Left lung (tissue), 10 donors: ENCODE results near the gene PALM. TPM values are rescaled to one million over a fixed set of nuclear protein-coding genes. Genes with fewer than 3 reads are reported as not detected.

Experiments
- ATAC-seq: fragments of 200-7000 bp; cut with Tn5 transposase; one replicate; pipeline ENCODE4 v1.9.1; 2020; ENCODE audit warnings: moderate library complexity
- DNase-seq, 4 donors: peaks; one replicate each; pipeline ENCODE4 v3.0.0-alpha.2; 2013 to 2020
- H3K27ac ChIP-seq, 2 donors: fragments of 200-600 bp; sonication (generic) in 1 of 2; one replicate each; pipeline versions ENCODE4 v1.5.0 to v1.8.0; 2020 to 2021
- H3K27me3 ChIP-seq, 2 donors: fragments of 200-600 bp; sonication (generic) in 1 of 2; one replicate each; pipeline versions ENCODE4 v1.5.0 to v1.8.0; 2020 to 2021
- H3K36me3 ChIP-seq, 2 donors: fragments of 200-600 bp; sonication (generic) in 1 of 2; one replicate each; pipeline versions ENCODE4 v1.5.0 to v1.8.0; 2020 to 2021
- H3K4me1 ChIP-seq, 2 donors: fragments of 200-600 bp; one replicate each; pipeline ENCODE4 v1.8.0; 2021
- H3K4me3 ChIP-seq, 2 donors: fragments of 200-600 bp; sonication (generic) in 1 of 2; one replicate each; pipeline versions ENCODE4 v1.5.0 to v1.8.0; 2020 to 2021; ENCODE audit warnings: mild to moderate bottlenecking in 1 of 2
- H3K9me3 ChIP-seq, 2 donors: fragments of 200-600 bp; sonication (generic) in 1 of 2; one replicate each; pipeline versions ENCODE4 v1.5.0 to v1.8.0; 2020 to 2021
- intact Hi-C, 2 donors: fragments of 100-400 bp; cut with DNase I; formaldehyde crosslinking; loops; one replicate each; pipeline versions ENCODE4 v1.11.2 to v1.14.2; 2022
- polyA plus RNA-seq, 6 donors: library from polyadenylated mRNA; unstranded; fragments of 120-200 nt; gene quantifications; one replicate each; pipeline ENCODE4 v1.2.1, GENCODE V29; 2013; ENCODE audit not compliant: insufficient read length in 6 of 6
- total RNA-seq, 2 donors: library from RNA; stranded (reverse); fragmentation: NEBNext Ultra II Directional; extraction: Animal tissue kit (Norgen Biotek cat#: 25700); gene quantifications; one replicate each; pipeline ENCODE4 v1.2.1, GENCODE V29; 2021
- TF ChIP-seq, protein P1 (sequence below), 2 donors: fragments of 200-600 bp; sonication (generic) in 1 of 2; IDR thresholded peaks; one replicate each; pipeline versions ENCODE4 v1.5.0 to v1.8.0; 2021; ENCODE audit warnings: antibody characterized with exemption in 2 of 2
- donor health status: DM: no; HTN: yes; CAD: no.
- donor health status: DM: no; HTN: no; CAD: no.

The PALM gene
- total and polyA plus RNA-seq, 8 donors: 30.2 to 59.7 (median 39.8) TPM

GRCh38 chr19:677601-678436 lies 30.9 kb upstream of the PALM start:
- TF ChIP-seq, protein P1, sequence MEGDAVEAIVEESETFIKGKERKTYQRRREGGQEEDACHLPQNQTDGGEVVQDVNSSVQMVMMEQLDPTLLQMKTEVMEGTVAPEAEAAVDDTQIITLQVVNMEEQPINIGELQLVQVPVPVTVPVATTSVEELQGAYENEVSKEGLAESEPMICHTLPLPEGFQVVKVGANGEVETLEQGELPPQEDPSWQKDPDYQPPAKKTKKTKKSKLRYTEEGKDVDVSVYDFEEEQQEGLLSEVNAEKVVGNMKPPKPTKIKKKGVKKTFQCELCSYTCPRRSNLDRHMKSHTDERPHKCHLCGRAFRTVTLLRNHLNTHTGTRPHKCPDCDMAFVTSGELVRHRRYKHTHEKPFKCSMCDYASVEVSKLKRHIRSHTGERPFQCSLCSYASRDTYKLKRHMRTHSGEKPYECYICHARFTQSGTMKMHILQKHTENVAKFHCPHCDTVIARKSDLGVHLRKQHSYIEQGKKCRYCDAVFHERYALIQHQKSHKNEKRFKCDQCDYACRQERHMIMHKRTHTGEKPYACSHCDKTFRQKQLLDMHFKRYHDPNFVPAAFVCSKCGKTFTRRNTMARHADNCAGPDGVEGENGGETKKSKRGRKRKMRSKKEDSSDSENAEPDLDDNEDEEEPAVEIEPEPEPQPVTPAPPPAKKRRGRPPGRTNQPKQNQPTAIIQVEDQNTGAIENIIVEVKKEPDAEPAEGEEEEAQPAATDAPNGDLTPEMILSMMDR (IDR thresholded peaks at IDR 0.05): no peak
- Histone ChIP-seq H3K27me3 (peaks cover 0 to 40% of the 10 kb centered on the region in 2 donors), H3K27ac (peak overlapping the region; percentile 74 to 90), H3K9me3 (no peaks in the 10 kb centered on the region), H3K4me3 (peak overlapping the region; percentile 9 to 60), H3K36me3 (no peaks in the 10 kb centered on the region), H3K4me1 (peaks cover 11 to 59% of the 10 kb centered on the region in 2 donors)
- intact Hi-C loops: no loop called here
- ATAC-seq (peak; percentile 0), DNase-seq (no peak)

- Histone ChIP-seq H3K27me3 (peaks cover 0 to 40% of the 10 kb centered on the region in 2 donors), H3K27ac (peak overlapping the region; percentile 13 to 92), H3K9me3 (no peaks in the 10 kb centered on the region), H3K36me3 (no peaks in the 10 kb centered on the region), H3K4me3 (peak overlapping the region in 1 of 2 donors; percentile 60), H3K4me1 (peaks cover 11 to 58% of the 10 kb centered on the region in 2 donors)
- ATAC-seq (no peak), DNase-seq (no peak)
- intact Hi-C loops: no loop called here
- TF ChIP-seq, protein P1 (IDR thresholded peaks at IDR 0.05): no peak
Measured at GRCh38 chr19:678791-679388, 29.8 kb upstream of the PALM start.

- TF ChIP-seq, protein P1 (IDR thresholded peaks at IDR 0.05): no peak
- Histone ChIP-seq H3K4me1 (peaks cover 11 to 54% of the 10 kb centered on the region in 2 donors), H3K9me3 (no peaks in the 10 kb centered on the region), H3K4me3 (peak overlapping the region; percentile 60), H3K36me3 (no peaks in the 10 kb centered on the region), H3K27ac (peak overlapping the region; percentile 91 to 92), H3K27me3 (peaks cover 0 to 33% of the 10 kb centered on the region in 2 donors)
- intact Hi-C loops: no loop called here
- ATAC-seq (peak; percentile 3), DNase-seq (peak; percentile 59 to 89 (median 84))
Measured at GRCh38 chr19:679418-680286, 29.1 kb upstream of the PALM start.

DNA sequence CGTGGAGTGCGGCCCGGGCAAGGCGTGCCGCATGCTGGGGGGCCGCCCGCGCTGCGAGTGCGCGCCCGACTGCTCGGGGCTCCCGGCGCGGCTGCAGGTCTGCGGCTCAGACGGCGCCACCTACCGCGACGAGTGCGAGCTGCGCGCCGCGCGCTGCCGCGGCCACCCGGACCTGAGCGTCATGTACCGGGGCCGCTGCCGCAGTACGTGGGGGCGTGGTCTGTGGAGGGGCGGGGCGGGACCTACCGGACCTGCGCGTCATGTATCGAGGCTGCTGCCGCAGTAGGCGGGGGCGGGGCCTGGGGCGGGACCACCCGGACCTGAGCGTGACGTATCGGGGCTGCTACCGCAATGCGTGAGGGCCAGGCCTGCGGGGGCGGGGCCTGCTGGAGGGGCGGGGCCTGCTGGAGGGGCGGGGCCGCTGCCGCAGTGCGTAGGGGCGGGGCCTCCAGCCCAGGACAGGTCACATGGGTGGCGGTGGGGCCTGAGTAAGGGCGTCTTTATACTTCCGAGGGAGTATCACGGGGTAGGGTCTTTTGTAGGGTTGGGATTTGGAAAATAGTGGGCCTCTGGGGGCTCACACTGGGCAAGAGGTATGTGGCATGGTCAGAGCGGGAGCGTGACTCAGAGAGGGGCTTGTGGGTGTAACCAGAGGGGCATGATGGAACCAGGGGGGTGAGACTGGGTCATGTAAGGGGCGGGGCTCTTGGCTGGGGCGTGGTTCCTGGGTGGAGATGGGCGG lies 28.3 kb upstream of the PALM start:
- ATAC-seq: peak; percentile 86
- Histone ChIP-seq H3K27me3 (peaks cover 0 to 25% of the 10 kb centered on the region in 2 donors), H3K27ac (peak overlapping the region; percentile 91 to 92), H3K36me3 (no peaks in the 10 kb centered on the region), H3K4me1 (peaks cover 10 to 48% of the 10 kb centered on the region in 2 donors), H3K4me3 (peak overlapping the region; percentile 60), H3K9me3 (no peaks in the 10 kb centered on the region)
- TF ChIP-seq, protein P1 (IDR thresholded peaks at IDR 0.05): peak in 1 of 2 donors; percentile 35
- intact Hi-C loops: no loop called here
- peak; percentile 90 to 100 (median 100) for DNase-seq
